ENCODE results near the gene PCP4. TPM values are rescaled to one million over a fixed set of nuclear protein-coding genes. Genes with fewer than 3 reads are reported as not detected.

PCP4 gene
- total and polyA plus RNA-seq, 4 donors, result 0.20 TPM; not detected in 3

DNA sequence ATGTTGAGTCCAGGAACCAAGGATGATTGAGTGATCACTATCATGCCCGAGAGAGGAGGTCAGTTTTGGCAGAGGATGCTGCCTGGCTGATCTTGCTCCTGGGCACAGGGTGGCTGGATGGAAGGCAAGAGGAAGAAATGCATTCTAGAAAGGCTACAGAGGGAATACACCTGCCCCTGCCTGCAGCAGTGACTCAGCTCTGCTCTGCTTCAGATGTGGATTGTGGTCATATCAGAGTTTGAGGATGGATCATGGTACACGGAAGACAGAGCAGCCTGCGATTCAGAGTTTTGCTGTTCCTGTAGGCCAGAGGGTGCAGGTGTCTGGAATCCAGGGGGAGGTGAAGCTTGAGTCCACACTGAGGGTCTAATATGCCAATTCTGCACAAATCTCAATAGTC is 37.2 kb downstream of the PCP4 start:
- no peaks in the 10 kb centered on the region for H3K4me1 ChIP-seq (ENCODE audit: control insufficient read depth in 4 of 4, insufficient read depth in 4 of 4, low read length in 3 of 4)
- H3K9me3 ChIP-seq (ENCODE audit: control insufficient read depth in 4 of 4, low read length in 3 of 4), result no peaks in the 10 kb centered on the region
- H3K36me3 ChIP-seq (ENCODE audit: control insufficient read depth in 4 of 4, insufficient read depth in 3 of 4, low read depth in 1 of 4, low read length in 3 of 4), result no peaks in the 10 kb centered on the region
- peaks cover 0 to 2% (median 0%) of the 10 kb centered on the region in 4 donors for H3K27me3 ChIP-seq (ENCODE audit: control insufficient read depth in 4 of 4, insufficient read depth in 4 of 4, low read length in 3 of 4)
- DNase-seq (ENCODE audit: low spot score), result no peak
- no peak overlapping the region for H3K4me3 ChIP-seq (ENCODE audit: low read depth in 1 of 3, low read length in 3 of 3)
- 86% methylated on average over 3 of the region's 3 CpGs for WGBS
- no peak overlapping the region for H3K9ac ChIP-seq (ENCODE audit: low read depth in 1 of 2, low read length in 2 of 2)
- H3K27ac ChIP-seq (ENCODE audit: low read depth in 1 of 2, low read length in 2 of 2), result no peak overlapping the region
- TF ChIP-seq, protein P1, sequence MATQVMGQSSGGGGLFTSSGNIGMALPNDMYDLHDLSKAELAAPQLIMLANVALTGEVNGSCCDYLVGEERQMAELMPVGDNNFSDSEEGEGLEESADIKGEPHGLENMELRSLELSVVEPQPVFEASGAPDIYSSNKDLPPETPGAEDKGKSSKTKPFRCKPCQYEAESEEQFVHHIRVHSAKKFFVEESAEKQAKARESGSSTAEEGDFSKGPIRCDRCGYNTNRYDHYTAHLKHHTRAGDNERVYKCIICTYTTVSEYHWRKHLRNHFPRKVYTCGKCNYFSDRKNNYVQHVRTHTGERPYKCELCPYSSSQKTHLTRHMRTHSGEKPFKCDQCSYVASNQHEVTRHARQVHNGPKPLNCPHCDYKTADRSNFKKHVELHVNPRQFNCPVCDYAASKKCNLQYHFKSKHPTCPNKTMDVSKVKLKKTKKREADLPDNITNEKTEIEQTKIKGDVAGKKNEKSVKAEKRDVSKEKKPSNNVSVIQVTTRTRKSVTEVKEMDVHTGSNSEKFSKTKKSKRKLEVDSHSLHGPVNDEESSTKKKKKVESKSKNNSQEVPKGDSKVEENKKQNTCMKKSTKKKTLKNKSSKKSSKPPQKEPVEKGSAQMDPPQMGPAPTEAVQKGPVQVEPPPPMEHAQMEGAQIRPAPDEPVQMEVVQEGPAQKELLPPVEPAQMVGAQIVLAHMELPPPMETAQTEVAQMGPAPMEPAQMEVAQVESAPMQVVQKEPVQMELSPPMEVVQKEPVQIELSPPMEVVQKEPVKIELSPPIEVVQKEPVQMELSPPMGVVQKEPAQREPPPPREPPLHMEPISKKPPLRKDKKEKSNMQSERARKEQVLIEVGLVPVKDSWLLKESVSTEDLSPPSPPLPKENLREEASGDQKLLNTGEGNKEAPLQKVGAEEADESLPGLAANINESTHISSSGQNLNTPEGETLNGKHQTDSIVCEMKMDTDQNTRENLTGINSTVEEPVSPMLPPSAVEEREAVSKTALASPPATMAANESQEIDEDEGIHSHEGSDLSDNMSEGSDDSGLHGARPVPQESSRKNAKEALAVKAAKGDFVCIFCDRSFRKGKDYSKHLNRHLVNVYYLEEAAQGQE (IDR thresholded peaks at IDR 0.05), result no peak

DNA sequence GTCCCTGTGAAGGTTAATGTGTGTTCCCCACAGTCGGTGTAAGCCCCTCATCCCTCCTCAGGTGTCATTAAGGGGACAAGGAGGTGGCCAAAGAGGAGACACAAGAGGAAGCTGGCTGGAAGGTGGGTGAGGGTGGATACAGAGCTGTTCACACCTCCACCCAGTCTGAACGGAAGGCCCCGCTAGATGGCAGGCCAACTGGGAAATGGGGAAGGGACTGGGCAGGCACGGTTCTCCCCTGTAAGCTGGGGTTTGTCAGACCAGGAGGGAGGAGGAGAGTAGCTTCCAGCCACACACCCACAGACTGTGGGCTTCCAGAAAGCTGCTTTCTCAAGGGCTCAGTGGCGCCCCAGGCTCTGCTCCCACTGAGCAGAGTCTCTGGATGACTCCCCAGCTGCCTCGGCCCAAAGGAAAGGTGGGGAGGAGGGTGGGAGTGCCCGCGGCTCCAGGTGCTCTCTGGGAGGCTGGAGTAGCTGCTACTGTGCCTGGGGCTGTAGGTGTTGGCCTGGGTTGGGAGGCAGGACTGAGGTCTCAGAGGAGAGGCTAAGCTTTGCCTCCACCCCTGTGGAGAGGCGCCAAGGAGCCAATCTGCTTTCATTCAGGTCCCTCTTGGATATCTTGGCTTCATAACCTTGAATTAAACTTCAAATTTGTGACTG is 41.2 kb downstream of the PCP4 start:
- TF ChIP-seq, protein P1 (IDR thresholded peaks at IDR 0.05), result no peak
- TF ChIP-seq RAD21 (IDR thresholded peaks at IDR 0.05) (no peak), RXRA (IDR thresholded peaks at IDR 0.05) (no peak), EGR1 (IDR thresholded peaks at IDR 0.05; ENCODE audit: low read depth in 2 of 2) (no peak), FOXA2 (IDR thresholded peaks at IDR 0.05) (no peak), GABPA (IDR thresholded peaks at IDR 0.05 in 1 of 2, conservative IDR thresholded peaks at IDR 0.05 in 1 of 2) (no peak), HNF4A (conservative IDR thresholded peaks at IDR 0.05) (no peak), YY1 (IDR thresholded peaks at IDR 0.05) (no peak), FOXA1 (IDR thresholded peaks at IDR 0.05) (no peak), HNF4G (IDR thresholded peaks at IDR 0.05) (no peak), NR2F2 (IDR thresholded peaks at IDR 0.05) (no peak), TAF1 (conservative IDR thresholded peaks at IDR 0.05) (no peak)
- TF ChIP-seq, protein P2, sequence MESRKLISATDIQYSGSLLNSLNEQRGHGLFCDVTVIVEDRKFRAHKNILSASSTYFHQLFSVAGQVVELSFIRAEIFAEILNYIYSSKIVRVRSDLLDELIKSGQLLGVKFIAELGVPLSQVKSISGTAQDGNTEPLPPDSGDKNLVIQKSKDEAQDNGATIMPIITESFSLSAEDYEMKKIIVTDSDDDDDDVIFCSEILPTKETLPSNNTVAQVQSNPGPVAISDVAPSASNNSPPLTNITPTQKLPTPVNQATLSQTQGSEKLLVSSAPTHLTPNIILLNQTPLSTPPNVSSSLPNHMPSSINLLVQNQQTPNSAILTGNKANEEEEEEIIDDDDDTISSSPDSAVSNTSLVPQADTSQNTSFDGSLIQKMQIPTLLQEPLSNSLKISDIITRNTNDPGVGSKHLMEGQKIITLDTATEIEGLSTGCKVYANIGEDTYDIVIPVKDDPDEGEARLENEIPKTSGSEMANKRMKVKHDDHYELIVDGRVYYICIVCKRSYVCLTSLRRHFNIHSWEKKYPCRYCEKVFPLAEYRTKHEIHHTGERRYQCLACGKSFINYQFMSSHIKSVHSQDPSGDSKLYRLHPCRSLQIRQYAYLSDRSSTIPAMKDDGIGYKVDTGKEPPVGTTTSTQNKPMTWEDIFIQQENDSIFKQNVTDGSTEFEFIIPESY (IDR thresholded peaks at IDR 0.05), result no peak
- TF ChIP-seq, protein P3, sequence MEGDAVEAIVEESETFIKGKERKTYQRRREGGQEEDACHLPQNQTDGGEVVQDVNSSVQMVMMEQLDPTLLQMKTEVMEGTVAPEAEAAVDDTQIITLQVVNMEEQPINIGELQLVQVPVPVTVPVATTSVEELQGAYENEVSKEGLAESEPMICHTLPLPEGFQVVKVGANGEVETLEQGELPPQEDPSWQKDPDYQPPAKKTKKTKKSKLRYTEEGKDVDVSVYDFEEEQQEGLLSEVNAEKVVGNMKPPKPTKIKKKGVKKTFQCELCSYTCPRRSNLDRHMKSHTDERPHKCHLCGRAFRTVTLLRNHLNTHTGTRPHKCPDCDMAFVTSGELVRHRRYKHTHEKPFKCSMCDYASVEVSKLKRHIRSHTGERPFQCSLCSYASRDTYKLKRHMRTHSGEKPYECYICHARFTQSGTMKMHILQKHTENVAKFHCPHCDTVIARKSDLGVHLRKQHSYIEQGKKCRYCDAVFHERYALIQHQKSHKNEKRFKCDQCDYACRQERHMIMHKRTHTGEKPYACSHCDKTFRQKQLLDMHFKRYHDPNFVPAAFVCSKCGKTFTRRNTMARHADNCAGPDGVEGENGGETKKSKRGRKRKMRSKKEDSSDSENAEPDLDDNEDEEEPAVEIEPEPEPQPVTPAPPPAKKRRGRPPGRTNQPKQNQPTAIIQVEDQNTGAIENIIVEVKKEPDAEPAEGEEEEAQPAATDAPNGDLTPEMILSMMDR (IDR thresholded peaks at IDR 0.05; ENCODE audit: low read depth, low read length, missing input control), result no peak
- TF ChIP-seq, protein P4, sequence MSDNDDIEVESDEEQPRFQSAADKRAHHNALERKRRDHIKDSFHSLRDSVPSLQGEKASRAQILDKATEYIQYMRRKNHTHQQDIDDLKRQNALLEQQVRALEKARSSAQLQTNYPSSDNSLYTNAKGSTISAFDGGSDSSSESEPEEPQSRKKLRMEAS (IDR thresholded peaks at IDR 0.05), result no peak
- TF ChIP-seq, protein P5, sequence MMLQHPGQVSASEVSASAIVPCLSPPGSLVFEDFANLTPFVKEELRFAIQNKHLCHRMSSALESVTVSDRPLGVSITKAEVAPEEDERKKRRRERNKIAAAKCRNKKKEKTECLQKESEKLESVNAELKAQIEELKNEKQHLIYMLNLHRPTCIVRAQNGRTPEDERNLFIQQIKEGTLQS (IDR thresholded peaks at IDR 0.05), result no peak
- Histone ChIP-seq H3K4me3 (ENCODE audit: low read depth in 1 of 3, low read length in 3 of 3) (no peak overlapping the region), H3K27me3 (ENCODE audit: control insufficient read depth in 4 of 4, insufficient read depth in 4 of 4, low read length in 3 of 4) (peaks cover 0 to 4% (median 0%) of the 10 kb centered on the region in 4 donors), H3K9ac (ENCODE audit: low read depth in 1 of 2, low read length in 2 of 2) (no peak overlapping the region), H3K27ac (ENCODE audit: low read depth in 1 of 2, low read length in 2 of 2) (no peak overlapping the region), H3K9me3 (ENCODE audit: control insufficient read depth in 4 of 4, low read length in 3 of 4) (no peaks in the 10 kb centered on the region), H3K4me1 (ENCODE audit: control insufficient read depth in 4 of 4, insufficient read depth in 4 of 4, low read length in 3 of 4) (no peaks in the 10 kb centered on the region), H3K36me3 (ENCODE audit: control insufficient read depth in 4 of 4, insufficient read depth in 3 of 4, low read depth in 1 of 4, low read length in 3 of 4) (no peaks in the 10 kb centered on the region)
- no peak for DNase-seq (ENCODE audit: low spot score)
- WGBS, result 63% methylated on average over 9 of the region's 9 CpGs
